Adrenal gland (tissue), 12 donors: Measurements from ENCODE around the gene ERN1. TPM values are rescaled to one million over a fixed set of nuclear protein-coding genes. Genes with fewer than 3 reads are reported as not detected.
A peak's percentile ranks its signal among the peaks of the same experiment; 100 is the strongest.

Experiments
- DNase-seq, 7 donors: peaks; one replicate each; pipeline ENCODE4 v3.0.0-alpha.2; 2019 to 2020
- H3K27ac ChIP-seq, 5 donors: fragments of 200-600 bp; sonication (generic) in 4 of 5; 1 replicate in 3 of 5; 2 replicates in 2 of 5; pipeline versions ENCODE4 v1.5.1 to v1.8.0; 2016 to 2020; ENCODE audit warnings: mild to moderate bottlenecking in 1 of 5
- H3K27me3 ChIP-seq: fragments of 200-600 bp; 2 replicates; pipeline ENCODE4 v1.8.0; 2021
- H3K36me3 ChIP-seq, 2 donors: fragments of 200-600 bp; replicated peaks in 1 of 2; 1 replicate in 1 of 2; 2 replicates in 1 of 2; pipeline versions ENCODE4 v1.5.1 to v1.8.0; 2018 to 2022
- H3K4me1 ChIP-seq, 2 donors: fragments of 200-600 bp; replicated peaks in 1 of 2; 1 replicate in 1 of 2; 2 replicates in 1 of 2; pipeline versions ENCODE4 v1.5.1 to v1.8.0; 2018 to 2021
- H3K4me3 ChIP-seq, 4 donors: fragments of 200-600 bp; sonication (generic) in 3 of 4; one replicate each; pipeline ENCODE4 v1.5.1; 2016 to 2018
- H3K9me3 ChIP-seq, 3 donors: fragments of 200-600 bp; sonication (generic) in 1 of 3; replicated peaks in 1 of 3; 1 replicate in 2 of 3; 2 replicates in 1 of 3; pipeline versions ENCODE4 v1.5.1 to v1.8.0; 2016 to 2021
- CTCF ChIP-seq, 6 experiments: fragments of 450-650 bp in 4 of 6; fragments of 200-600 bp in 2 of 6; sonication (generic) in 1 of 6; IDR thresholded peaks; 1 replicate in 5 of 6; 2 replicates in 1 of 6; pipeline versions ENCODE4 v1.5.1 to v1.8.0; 2016 to 2021; ENCODE audit warnings: antibody characterized with exemption in 6 of 6, mild to moderate bottlenecking in 2 of 6, moderate library complexity in 1 of 6
- POLR2A ChIP-seq, 2 donors: fragments of 450-650 bp; IDR thresholded peaks; one replicate each; pipeline ENCODE4 v1.6.1; 2017; ENCODE audit warnings: antibody characterized with exemption in 2 of 2, mild to moderate bottlenecking in 2 of 2, moderate library complexity in 1 of 2
- WGBS, 4 donors: extraction: QIAGEN DNeasy Blood & Tissue Kit in 2 of 4; methylation state at CpG; one replicate each; pipeline versions ENCODE4 v1.1.5 to v1.1.7; 2013 to 2017; 5-methylcytosine and 5-hydroxymethylcytosine counted together
- intact Hi-C, 2 donors: fragments of 100-400 bp; cut with DNase I; formaldehyde crosslinking; loops; one replicate each; pipeline versions ENCODE4 v1.14.1 to v1.15.0; 2022 to 2023
- polyA plus RNA-seq, 3 donors: library from polyadenylated mRNA; stranded (reverse); fragments of 200-250 nt in 2 of 3; fragments of 350-450 nt in 1 of 3; fragmentation: Illumina TruSeq in 1 of 3; extraction: RNeasy Lipid Tissue Mini Kit (QIAGEN cat#74804) in 1 of 3; gene quantifications; one replicate each; pipeline ENCODE4 v1.2.3, GENCODE V29; 2013 to 2014
- total RNA-seq, 9 donors: library from RNA; depleted of rRNA in 4 of 9; stranded (reverse); fragments of >200 nt in 4 of 9; fragments of 120-200 nt in 1 of 9; fragmentation: NEBNext Ultra II Directional in 1 of 9; extraction: Animal tissue kit (Norgen Biotek cat#: 25700) in 1 of 9; gene quantifications; one replicate each; pipeline versions ENCODE4 v1.1.0 to v1.2.4, GENCODE V29; 2013 to 2023
- donor health status: healthy with polysubstance abuse.
- donor health status: Bipolar disorder and iron deficiency.
- donor health status: DM: yes; HTN: yes; CAD: no.
- donor health status: DM: no; HTN: no; CAD: no.
- donor health status: DM: no; HTN: no; CAD: no.
- donor health status: DM: yes; HTN: yes; CAD: no.

Gene ERN1
- total and polyA plus RNA-seq, 12 donors: 31.9 to 205 (median 63.1) TPM

- WGBS, 4 donors: 52 to 60% (median 56%) methylated on average over 5 of the region's 5 CpGs
- intact Hi-C loops: no loop called here
- H3K4me1 ChIP-seq: peaks cover 0 to 4% of the 10 kb centered on the region in 2 donors
- no peak overlapping the region for H3K4me3 ChIP-seq
- no peaks in the 10 kb centered on the region for H3K36me3 ChIP-seq
- DNase-seq: peak in 2 of 7 donors; percentile 5 to 50
- no peaks in the 10 kb centered on the region for H3K9me3 ChIP-seq
- TF ChIP-seq CTCF (IDR thresholded peaks at IDR 0.05) (peak in 1 of 6 experiments; percentile 12), POLR2A (IDR thresholded peaks at IDR 0.05) (no peak)
- peak overlapping the region in 1 of 5 donors; percentile 22 for H3K27ac ChIP-seq
- H3K27me3 ChIP-seq: no peaks in the 10 kb centered on the region
Observed at GRCh38 chr17:64016231-64016784, 113.6 kb downstream of the ERN1 start.

- intact Hi-C loops: no loop called here
- Histone ChIP-seq H3K9me3 (no peaks in the 10 kb centered on the region), H3K4me1 (peaks cover 0 to 4% of the 10 kb centered on the region in 2 donors), H3K36me3 (no peaks in the 10 kb centered on the region), H3K27ac (no peak overlapping the region), H3K4me3 (no peak overlapping the region), H3K27me3 (no peaks in the 10 kb centered on the region)
- 87 to 94% (median 90%) methylated on average over 6 of the region's 6 CpGs for WGBS, 4 donors
- peak in 2 of 7 donors; percentile 5 to 40 for DNase-seq
- no peak for TF ChIP-seq POLR2A (IDR thresholded peaks at IDR 0.05)
- no peak for TF ChIP-seq CTCF (IDR thresholded peaks at IDR 0.05)
Observed at GRCh38 chr17:64015447-64015846, 114.5 kb downstream of the ERN1 start.

GRCh38 chr17:64009571-64010402, 120.2 kb downstream of the ERN1 start:
- Histone ChIP-seq H3K27me3 (no peaks in the 10 kb centered on the region), H3K27ac (peak overlapping the region in 2 of 5 donors; percentile 8 to 55), H3K4me3 (no peak overlapping the region), H3K4me1 (peaks cover 3 to 34% of the 10 kb centered on the region in 2 donors), H3K9me3 (no peaks in the 10 kb centered on the region), H3K36me3 (no peaks in the 10 kb centered on the region)
- 53 to 65% (median 62%) methylated on average over 8 of the region's 8 CpGs for WGBS, 4 donors
- intact Hi-C loops: loop anchor here in 1 of 2 donors (10.0 kb wide), 1 partner anchor 85 kb away; no protein-coding TSS in a partner anchor
- no peak for TF ChIP-seq CTCF (IDR thresholded peaks at IDR 0.05)
- TF ChIP-seq POLR2A (IDR thresholded peaks at IDR 0.05): no peak
- peak in 3 of 7 donors; percentile 21 to 55 (median 26) for DNase-seq

- DNase-seq: peak in 3 of 7 donors; percentile 11 to 50 (median 12)
- intact Hi-C loops: loop anchor here in 1 of 2 donors (10.0 kb wide), 1 partner anchor 84 kb away; no protein-coding TSS in a partner anchor
- Histone ChIP-seq H3K27ac (peak overlapping the region in 1 of 5 donors; percentile 27), H3K36me3 (no peaks in the 10 kb centered on the region), H3K4me1 (peaks cover 3 to 34% of the 10 kb centered on the region in 2 donors), H3K9me3 (no peaks in the 10 kb centered on the region), H3K4me3 (no peak overlapping the region), H3K27me3 (no peaks in the 10 kb centered on the region)
- WGBS, 4 donors: 60 to 83% (median 64%) methylated on average over 1 to 4 of the region's 4 CpGs
- TF ChIP-seq CTCF (IDR thresholded peaks at IDR 0.05): no peak
- TF ChIP-seq POLR2A (IDR thresholded peaks at IDR 0.05): no peak
Observed at GRCh38 chr17:64008830-64009229, 121.1 kb downstream of the ERN1 start.
